Measurements from ENCODE around the gene TNFSF9.

DNA sequence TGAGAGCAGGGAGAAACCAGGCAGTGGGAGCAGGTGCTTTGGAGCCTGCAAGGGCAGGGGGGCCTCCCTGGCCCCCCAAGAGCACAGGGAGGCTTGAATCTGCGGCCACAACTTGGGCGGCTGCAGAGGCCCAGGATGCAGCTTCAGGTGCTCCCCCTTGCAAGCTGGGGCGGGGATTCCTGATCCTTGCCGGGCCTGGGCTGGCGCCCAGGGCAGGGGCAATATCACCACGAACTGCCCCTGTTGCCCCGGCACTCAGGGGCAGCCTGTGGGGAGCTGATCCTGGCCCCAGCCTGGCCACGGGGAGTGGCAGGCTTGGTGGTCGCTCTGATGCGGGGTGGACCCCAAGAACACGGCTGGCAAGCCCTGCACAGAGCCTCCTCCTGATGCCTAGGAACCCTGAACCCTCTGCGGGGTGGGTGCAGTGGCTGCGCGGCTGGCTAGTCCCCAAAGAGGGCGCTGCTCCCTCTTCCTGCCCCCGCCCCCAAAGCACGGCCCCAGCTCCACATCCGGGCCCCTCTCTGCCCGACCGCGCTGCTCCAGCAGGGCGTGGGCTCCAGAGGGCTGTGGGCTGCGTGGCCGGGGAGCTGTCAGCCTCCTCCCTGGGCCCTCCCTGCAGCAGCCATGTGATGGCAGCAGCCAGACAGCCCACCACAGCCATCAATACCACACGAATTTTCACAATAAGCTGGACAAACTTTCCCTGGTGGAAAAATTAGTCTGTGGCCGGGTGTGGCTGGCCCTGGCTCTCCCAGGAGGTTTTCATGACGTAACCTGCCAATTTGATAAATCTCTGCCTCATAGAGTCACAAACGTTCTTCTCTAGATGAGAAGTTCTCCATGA is 21.0 kb downstream of the TNFSF9 start:
- TF ChIP-seq, protein P1, sequence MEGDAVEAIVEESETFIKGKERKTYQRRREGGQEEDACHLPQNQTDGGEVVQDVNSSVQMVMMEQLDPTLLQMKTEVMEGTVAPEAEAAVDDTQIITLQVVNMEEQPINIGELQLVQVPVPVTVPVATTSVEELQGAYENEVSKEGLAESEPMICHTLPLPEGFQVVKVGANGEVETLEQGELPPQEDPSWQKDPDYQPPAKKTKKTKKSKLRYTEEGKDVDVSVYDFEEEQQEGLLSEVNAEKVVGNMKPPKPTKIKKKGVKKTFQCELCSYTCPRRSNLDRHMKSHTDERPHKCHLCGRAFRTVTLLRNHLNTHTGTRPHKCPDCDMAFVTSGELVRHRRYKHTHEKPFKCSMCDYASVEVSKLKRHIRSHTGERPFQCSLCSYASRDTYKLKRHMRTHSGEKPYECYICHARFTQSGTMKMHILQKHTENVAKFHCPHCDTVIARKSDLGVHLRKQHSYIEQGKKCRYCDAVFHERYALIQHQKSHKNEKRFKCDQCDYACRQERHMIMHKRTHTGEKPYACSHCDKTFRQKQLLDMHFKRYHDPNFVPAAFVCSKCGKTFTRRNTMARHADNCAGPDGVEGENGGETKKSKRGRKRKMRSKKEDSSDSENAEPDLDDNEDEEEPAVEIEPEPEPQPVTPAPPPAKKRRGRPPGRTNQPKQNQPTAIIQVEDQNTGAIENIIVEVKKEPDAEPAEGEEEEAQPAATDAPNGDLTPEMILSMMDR (IDR thresholded peaks at IDR 0.05): no peak
- no peak for TF ChIP-seq POLR2A (IDR thresholded peaks at IDR 0.05)
